Measurements from ENCODE around the gene TMEFF2.
"Not testable (repeated sequence)": the region's sequence is repeated elsewhere in the genome, so short reads cannot be mapped to it uniquely, and the experiment has no call there.

Gene TMEFF2

DNA sequence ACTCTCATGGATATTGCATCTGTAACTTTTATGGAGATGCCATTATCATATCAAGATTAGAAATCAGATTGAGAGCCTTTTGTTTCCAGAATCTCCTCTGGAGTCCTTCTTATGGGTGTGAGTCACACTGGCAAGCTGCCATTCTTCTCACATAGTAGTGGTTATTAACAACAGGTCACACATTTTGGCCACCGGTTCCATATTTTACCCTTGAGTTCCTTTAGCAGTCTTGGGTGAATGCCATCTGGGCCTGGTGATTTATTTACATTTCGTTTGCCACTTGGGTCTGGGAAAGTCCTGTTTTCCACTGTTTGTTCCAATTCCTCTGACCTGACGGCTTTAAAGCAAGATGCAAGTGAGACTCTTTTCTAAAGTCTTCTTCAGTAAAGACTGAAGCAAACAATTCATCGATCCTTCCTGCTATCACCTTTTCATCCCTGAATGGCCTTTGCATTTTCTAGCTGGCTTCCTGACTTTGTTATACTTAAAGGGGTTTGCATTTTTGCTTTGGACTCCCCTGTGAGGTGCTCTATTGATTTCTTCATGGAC is 267.3 kb downstream of the TMEFF2 start:
- no peak for DNase-seq

DNA sequence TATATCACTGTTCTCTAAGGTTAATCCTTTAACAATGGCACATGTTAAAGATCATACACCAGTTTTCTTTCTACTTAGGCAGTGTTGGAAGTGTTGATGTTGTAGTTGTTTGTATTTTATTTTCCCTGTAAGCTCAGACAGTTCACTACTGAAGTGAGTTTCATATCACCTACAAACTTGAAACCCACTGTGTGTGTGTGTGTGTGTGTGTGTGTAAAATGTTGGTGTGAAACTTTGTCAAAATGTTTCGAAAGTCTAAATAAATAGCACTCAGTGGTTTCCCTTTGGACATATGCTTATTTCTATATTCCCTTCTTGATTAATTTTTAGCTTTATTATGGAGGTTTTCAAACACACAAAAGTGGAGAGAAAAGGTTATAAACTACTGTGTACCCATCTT is 268.1 kb downstream of the TMEFF2 start:
- no peak for DNase-seq

DNA sequence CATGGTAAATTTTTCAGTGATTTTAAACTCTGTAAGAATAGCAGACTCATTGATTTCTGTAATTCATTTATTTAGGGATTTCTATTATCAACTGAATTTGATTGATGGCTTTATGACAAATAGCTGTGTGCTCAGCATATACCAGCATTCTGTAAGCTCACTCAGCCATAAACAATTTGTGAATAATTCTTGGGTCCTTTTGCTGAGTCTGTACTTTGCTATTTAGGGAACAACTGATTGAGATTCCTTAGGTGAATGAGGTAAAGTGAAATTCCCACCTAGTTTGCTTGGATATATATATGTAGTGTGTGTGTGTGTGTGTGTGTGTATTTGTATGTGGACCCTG is 271.1 kb downstream of the TMEFF2 start:
- no peak for DNase-seq

DNA sequence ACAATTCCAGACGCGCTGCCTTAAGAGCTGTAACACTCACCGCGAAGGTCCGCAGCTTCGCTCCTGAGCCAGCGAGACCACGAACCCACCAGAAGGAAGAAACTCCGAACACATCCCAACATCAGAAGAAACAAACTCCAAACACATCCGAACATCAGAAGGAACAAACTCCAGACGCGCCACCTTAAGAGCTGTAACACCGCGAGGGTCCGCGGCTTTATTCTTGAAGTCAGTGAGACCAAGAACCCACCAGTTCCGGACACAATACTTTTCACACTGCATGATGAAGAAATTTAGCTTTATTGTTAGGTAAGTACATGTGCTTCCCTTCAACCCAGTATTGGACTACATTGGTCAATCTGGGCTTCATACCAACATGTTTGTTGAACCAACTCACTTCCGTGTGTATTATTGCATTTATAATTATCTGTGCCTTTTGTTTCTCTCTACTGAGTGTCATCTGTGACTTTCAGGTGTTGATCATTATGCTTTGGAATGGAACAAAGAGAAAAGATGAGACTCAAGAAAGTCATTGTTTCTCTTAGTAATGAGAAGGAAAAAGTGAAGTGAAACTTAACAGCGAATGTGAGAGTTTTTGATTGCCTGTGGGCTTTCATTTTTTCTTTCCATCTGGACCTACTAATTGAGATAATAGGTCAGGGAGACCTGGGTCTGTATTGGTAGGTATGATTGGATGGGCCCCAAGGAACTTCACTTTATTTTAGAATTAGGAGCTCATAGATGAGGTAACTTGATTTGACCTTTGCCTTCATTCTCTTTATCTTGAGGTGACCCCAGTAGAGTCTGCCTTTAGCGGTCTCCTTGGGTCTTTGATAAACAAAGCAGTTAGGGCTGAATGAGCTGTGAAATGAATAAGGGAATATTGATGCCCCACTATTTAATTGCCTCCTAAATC is 271.7 kb downstream of the TMEFF2 start:
- no peak for DNase-seq

DNA sequence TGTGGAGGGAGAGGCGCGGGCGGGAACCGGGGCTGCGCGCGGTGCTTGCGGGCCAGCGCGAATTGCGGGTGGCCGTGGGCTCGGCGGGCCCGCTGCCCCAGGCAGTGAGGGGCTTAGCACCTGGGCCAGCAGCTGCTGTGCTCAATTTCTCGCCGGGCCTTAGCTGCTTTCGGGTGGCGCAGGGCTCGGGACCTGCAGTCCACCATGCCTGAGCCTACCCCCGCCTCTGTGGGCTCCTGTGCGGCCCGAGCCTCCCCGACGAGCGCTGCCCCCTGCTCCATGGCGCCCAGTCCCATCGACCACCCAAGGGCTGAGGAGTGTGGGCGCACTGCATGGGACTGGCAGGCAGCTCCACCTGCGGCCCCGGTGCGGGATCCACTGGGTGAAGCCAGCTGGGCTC is 273.1 kb downstream of the TMEFF2 start:
- DNase-seq: not testable (repeated sequence)

DNA sequence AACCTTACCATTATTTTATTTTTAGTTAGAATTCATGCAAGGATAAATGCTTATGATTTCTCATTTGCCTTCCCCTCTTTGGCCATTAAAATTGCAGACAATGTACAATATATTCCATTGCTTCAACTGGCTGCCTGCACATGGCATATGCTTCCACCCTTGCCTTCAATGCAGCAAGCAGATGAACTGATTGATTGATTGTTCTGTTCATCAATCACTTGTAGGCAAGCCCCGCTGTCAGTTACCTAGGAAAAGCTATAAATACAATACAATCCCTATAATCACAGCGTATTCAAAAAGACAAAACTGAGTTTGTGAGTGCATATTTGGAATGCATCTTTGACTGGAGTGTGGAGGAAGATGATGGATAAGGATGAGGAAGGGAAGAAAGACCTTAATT is 274.2 kb downstream of the TMEFF2 start:
- no peak for DNase-seq

DNA sequence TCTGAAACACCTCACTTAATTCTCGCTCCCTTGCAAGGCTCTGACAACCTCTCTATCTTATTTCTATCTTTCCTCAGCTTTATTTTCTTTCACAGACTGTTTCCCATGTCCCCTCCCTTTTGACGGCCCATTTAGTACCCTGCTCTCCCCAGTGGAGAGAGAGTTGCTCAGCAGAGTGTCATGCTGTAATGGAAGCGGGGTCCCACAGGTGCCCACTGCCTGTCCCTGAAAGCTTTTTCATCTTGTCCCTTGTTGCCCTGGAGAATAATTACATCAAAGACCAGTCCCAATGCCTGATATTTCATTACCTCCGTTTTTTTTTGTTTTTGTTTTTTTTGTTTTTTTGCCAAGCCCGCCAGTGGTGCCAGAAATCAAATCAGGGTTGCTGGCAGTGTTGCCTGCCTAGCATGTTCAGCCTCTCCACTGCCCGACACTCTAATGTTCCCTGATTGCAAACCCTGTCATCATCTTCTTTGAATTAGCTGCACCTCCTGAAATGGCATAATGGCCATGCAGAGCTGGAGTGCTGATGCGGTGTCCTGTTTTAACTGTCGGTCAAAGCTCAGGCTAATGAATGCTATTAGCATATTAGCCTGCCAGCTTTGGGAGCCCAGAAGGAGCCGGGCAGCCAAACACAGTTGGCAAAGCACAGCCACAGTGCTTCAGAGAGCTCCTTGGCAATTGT is 276.6 kb downstream of the TMEFF2 start:
- no peak for DNase-seq

DNA sequence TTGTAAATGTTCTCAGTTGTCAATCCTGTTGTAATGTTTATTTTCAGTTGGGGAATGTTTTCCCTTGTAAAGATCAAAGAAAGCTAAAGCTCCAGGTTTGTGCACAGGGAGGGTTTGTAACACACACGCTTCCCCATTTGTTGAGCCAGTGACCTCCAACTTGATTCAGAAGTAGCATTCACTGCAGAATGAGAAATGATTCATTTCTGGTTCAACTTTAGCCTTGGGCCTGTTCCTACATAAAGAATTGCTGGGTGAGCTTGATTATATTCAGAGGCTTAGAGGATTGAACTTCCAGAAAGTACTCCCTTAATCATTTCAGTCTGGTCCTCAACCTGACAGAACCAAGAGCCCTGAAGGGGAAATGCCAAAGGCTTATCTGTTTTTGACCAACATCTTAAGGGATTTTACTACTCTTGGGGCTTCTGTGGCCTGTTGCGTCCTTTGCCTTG is 277.3 kb downstream of the TMEFF2 start:
- no peak for DNase-seq

DNA sequence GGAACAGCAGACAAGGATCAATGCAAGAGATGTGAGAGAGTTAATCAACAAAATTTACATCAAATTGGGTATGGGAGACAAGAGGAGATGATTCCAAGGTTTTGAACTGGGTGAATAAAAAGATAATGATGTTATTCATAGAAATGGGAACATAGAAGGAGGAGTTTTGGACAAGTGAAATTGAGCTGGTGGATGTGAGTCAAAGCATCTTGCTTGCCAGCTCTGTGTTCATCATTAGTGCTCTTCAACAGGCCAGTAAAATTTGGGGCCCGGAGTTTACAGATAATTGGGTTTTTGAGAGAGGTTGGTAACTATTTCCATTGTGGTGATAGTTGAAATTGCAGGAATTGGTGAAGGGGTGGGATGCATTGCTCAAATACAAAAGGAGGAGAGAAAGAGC is 277.9 kb downstream of the TMEFF2 start:
- no peak for DNase-seq

DNA sequence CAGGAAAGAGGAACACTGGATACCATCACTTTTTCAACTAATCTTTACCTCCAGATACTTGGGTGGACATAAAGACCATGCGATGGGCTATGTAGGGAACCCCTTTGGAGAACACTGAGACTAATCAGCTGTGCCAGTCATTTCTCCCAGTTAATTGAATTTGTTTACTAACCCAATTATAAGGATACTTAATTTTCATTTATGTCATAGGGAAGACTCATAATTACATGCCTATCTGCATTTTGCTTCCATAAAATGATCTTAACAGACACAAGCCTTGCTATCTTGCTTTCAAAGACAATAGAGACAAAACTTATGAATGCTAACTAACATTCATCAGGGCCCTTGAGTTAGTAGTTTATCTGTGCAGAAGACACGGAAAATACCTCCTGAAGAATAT is 279.0 kb downstream of the TMEFF2 start:
- no peak for DNase-seq

DNA sequence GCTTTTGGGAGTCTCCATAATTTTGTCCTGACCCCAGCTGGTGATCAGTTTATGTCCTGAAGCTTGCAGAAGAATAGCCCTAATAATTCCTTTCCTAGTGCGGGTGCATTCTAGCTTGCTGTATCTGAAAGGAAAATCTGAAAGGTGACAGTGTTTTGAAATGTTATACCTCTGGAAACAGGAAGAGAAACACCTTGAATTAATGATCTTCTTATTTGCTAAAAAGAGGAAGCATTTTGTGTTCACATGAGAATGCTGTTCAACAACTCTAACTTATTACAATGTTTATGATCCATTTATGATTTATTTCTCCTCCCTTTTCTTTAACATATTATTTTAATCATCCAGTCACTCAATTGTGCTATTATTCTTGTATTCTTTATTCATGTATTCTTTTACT is 280.9 kb downstream of the TMEFF2 start:
- DNase-seq: no peak

DNA sequence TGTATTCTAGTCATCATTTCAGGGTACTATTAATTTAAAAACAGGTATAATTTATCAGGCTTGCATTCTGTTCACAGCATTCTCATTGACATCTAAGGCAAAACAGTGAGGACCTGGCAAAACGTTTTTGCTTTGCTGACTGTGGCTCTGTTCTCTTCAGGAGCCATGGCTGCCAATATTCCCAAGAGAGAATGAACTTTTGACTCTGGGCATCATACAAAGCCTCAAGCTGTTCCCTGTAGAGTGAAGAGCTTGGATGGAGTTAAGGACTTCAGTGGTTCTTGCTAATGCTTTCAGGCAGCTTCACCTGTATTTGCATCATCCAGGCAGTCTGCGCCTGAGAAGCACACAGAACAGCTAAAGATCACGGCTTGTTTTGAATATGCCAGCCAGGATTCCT is 282.0 kb downstream of the TMEFF2 start:
- DNase-seq: no peak

DNA sequence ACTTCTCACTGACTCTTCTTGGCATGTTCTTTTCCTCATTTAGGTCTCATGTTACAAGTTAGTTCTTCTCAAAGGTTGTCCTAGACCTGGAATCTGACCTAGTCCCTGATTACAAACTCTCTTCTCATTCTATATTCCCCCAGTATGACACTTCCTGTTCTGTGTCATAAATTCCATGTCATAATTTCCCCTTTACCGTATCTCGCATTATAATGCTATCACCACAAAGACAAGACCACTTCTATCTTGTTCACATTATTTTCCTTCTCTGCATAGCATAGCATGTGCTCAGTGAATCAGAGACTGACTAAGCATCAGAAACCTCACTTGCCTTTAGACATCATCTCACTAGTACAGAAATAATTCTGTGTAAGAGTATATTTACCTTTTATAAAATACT is 284.2 kb downstream of the TMEFF2 start:
- no peak for DNase-seq

DNA sequence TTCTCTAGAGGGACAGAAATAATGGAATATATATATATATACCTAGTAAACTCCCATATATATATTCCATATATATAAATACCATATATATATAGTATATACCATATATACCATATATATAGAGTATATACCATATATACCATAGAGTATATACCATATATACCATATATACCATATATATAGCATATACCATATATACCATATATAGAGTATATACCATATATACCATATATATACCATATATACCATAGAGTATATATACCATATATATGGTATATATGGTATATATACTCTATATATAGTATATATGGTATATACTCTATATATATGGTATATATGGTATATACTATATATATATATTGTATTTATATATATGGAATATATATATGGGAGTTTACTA is 285.9 kb downstream of the TMEFF2 start:
- DNase-seq: no peak

DNA sequence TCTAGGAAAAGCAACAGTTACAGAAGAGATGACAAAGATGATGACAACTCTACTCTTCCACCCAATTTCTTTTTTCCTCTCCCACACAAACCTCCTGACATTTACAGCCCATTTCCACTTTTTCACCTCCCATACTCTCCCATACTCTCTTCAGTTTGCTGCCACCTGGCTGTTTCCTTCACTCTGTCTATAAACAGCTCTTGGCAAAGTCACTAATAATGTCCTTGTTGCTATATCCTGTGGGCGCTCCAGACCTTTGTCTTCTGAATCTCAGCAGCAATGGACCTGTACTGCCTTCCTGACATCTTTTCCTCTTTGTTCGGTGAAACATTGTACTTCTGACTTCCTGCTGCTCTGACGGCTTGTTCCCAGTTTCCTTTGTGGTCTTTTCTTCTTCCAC is 287.2 kb downstream of the TMEFF2 start:
- DNase-seq: no peak

DNA sequence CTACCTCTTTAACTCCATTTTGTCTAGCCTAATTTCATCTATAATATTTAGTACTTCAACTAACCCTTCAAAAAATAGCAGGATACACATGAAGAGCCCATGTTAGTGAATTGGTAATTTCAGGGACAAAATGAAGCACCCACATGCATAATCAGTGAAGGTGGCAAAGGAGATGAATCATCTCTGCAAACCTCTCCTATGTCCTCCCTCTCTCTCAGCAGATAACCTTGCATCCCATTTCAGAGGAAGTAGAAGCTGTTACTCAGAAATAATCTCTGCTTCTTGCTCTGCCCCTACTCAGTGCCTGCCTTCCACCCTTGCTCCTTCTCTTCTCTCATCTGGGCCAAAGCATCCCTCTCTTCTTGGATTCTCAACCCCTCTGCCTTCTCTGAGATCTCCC is 287.6 kb downstream of the TMEFF2 start:
- DNase-seq: no peak

DNA sequence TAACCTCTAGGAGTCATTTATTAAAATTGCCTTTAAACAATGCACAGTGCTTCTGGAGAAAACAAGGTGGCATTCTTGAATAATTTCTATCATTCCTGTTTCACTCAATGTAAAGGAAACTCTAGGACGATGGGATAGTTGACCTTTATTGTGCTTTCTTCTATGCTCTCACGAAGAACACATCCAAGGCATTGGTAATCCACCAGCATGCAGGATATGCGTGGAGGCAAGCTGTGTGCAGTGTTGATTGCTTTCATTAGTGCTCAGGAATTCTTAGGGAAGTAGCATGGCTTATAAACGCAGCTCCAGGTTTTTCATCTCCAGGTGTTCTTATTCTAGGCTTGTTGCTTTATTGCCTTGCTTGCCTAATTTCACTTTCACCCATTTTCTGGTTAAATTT is 289.4 kb downstream of the TMEFF2 start:
- DNase-seq: no peak

DNA sequence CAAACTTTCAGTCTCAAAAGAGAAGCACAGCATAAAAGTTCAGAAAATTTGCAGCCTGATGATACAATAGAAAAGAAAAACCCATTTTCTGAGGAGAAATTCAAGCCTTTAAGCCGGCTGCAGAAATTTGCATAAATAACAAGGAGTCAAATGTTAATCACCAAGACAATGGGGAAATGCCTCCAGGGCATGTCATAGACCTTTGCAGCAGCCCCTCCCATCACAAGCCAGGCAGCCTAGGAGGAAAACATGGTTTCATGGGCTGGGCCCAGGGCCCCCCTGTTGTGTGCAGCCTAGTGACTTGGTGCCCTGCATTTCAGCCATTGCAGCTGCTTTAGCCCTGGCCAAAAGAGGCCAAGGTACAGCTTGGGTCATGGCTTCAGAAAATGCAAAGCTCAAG is 293.7 kb downstream of the TMEFF2 start:
- no peak for DNase-seq

DNA sequence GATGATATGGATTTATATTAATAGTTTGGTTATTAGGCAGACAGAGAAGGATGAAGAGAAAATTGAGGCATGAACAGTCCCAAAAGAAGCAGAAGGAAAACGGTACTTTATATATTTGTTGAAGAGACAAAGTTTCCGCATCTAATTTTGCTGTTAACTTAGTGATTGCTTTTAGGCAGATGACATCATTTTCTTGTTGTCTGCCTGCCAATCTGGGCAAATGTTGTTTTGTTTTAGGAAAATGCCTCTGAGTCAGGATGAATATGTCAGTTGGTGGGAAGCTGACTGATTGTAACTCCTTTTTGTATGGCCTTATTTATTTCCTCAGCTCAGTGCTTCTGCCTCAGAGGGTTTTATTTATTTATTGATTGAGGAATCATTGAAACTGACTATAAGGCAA is 295.3 kb downstream of the TMEFF2 start:
- DNase-seq: no peak

All from activated naive CD4-positive, alpha-beta T cell (primary cell).